Activated CD4-positive, alpha-beta T cell treated with anti-CD3 and anti-CD28 coated beads for 36 hours (primary cell): Measurements from ENCODE around the gene USP36. TPM values are rescaled to one million over a fixed set of nuclear protein-coding genes. Genes with fewer than 3 reads are reported as not detected.

Source experiments
- ATAC-seq: fragments of 200-7000 bp; cut with Tn5 transposase; one replicate; pipeline ENCODE4 v1.10.0; 2021; ENCODE audit warnings: mild to moderate bottlenecking, moderate library complexity
- CTCF ChIA-PET: fragments of 350-600 bp; sonication (Branson Sonifier 250); formaldehyde crosslinking; loops from one replicate; lab custom pipeline; 2021; ENCODE audit warnings: antibody characterized with exemption; lab: Charles Lee
- POLR2A ChIA-PET: fragments of 350-600 bp; sonication (Branson Sonifier 250); formaldehyde crosslinking; loops from one replicate; lab custom pipeline; 2021; ENCODE audit warnings: antibody characterized with exemption, inconsistent platforms; lab: Charles Lee
- DNase-seq: peaks from one replicate; pipeline ENCODE4 v3.0.0-alpha.2; 2020
- H3K27ac Mint-ChIP-seq: one replicate; pipeline ENCODE4 v1.8.0; 2021; ENCODE audit warnings: mixed read lengths
- H3K27me3 Mint-ChIP-seq: one replicate; pipeline ENCODE4 v1.8.0; 2021; ENCODE audit warnings: mixed read lengths
- H3K36me3 Mint-ChIP-seq: one replicate; pipeline ENCODE4 v1.8.0; 2021; ENCODE audit warnings: low read depth, mixed read lengths
- H3K4me1 Mint-ChIP-seq: one replicate; pipeline ENCODE4 v1.8.0; 2021; ENCODE audit warnings: mixed read lengths
- H3K4me3 Mint-ChIP-seq: one replicate; pipeline ENCODE4 v1.8.0; 2021; ENCODE audit warnings: mild to moderate bottlenecking, moderate library complexity, mixed read lengths
- H3K9me3 Mint-ChIP-seq: one replicate; pipeline ENCODE4 v1.8.0; 2021; ENCODE audit warnings: low read depth, mixed read lengths
- intact Hi-C, 2 experiments: fragments of 100-400 bp; cut with DNase I in 1 of 2; cut with micrococcal nuclease in 1 of 2; formaldehyde crosslinking; loops; one replicate each; pipeline versions ENCODE4 v1.14.2 to v1.15.1; 2022 to 2024; cut with DNase I, micrococcal nuclease
- total RNA-seq, 2 experiments: library from RNA; stranded (reverse); gene quantifications; one replicate each; pipeline ENCODE4 v1.2.3, GENCODE V29; 2021

USP36 gene
- total RNA-seq, 2 experiments from 2014 or later = 90.1 to 92.5 TPM

- Mint-ChIP-seq H3K9me3 (no peaks in the 10 kb centered on the region), H3K27ac (peak overlapping the region; percentile 4), H3K4me3 (no peak overlapping the region), H3K36me3 (peaks cover 79% of the 10 kb centered on the region), H3K4me1 (peaks cover 53% of the 10 kb centered on the region), H3K27me3 (no peaks in the 10 kb centered on the region)
- no peak for ATAC-seq
- ChIA-PET POLR2A (no interaction called here), CTCF (interaction anchor here (1.0 to 1.2 kb wide), 2 partner anchors 14 to 34 kb away, joined by 3 read pairs; no protein-coding TSS in a partner anchor)
- intact Hi-C loops = no loop called here
- no peak for DNase-seq
Measured at GRCh38 chr17:78823282-78824046, 17.1 kb downstream of the USP36 start.

- H3K9me3 Mint-ChIP-seq = no peaks in the 10 kb centered on the region
- ATAC-seq (no peak), DNase-seq (no peak)
- H3K36me3 Mint-ChIP-seq = peaks cover 71% of the 10 kb centered on the region
- peak overlapping the region; percentile 40 for H3K27ac Mint-ChIP-seq
- H3K4me3 Mint-ChIP-seq = no peak overlapping the region
- peaks cover 59% of the 10 kb centered on the region for H3K4me1 Mint-ChIP-seq
- ChIA-PET POLR2A (interaction anchor here (0.7 to 0.9 kb wide), 2 partner anchors 11 to 154 kb away, joined by 3 read pairs; no protein-coding TSS in a partner anchor), CTCF (no interaction called here)
- H3K27me3 Mint-ChIP-seq = no peaks in the 10 kb centered on the region
- intact Hi-C loops = no loop called here
Measured at GRCh38 chr17:78822552-78822951, 18.1 kb downstream of the USP36 start.

- no peaks in the 10 kb centered on the region for H3K27me3 Mint-ChIP-seq
- H3K36me3 Mint-ChIP-seq = peaks cover 76% of the 10 kb centered on the region
- intact Hi-C loops = no loop called here
- ATAC-seq (no peak), DNase-seq (no peak)
- H3K4me1 Mint-ChIP-seq = peaks cover 64% of the 10 kb centered on the region
- H3K27ac Mint-ChIP-seq = peak overlapping the region; percentile 25
- ChIA-PET CTCF (no interaction called here), POLR2A (interaction anchor here (0.7 to 0.9 kb wide), 2 partner anchors 10 to 153 kb away, joined by 3 read pairs; no protein-coding TSS in a partner anchor)
- H3K9me3 Mint-ChIP-seq = no peaks in the 10 kb centered on the region
- no peak overlapping the region for H3K4me3 Mint-ChIP-seq
Measured at GRCh38 chr17:78821961-78822360, 18.7 kb downstream of the USP36 start.

GRCh38 chr17:78820841-78821240, 19.8 kb downstream of the USP36 start:
- intact Hi-C loops = no loop called here
- Mint-ChIP-seq H3K36me3 (peaks cover 75% of the 10 kb centered on the region), H3K4me1 (peaks cover 69% of the 10 kb centered on the region), H3K27me3 (no peaks in the 10 kb centered on the region), H3K9me3 (no peaks in the 10 kb centered on the region), H3K27ac (no peak overlapping the region), H3K4me3 (no peak overlapping the region)
- DNase-seq (no peak), ATAC-seq (no peak)
- CTCF ChIA-PET = interaction anchor here (0.5 to 0.8 kb wide), 5 partner anchors 7 to 104 kb away, joined by 3 to 5 read pairs (median 3); no protein-coding TSS in a partner anchor
- POLR2A ChIA-PET = interaction anchor here (0.6 to 1.4 kb wide), 3 partner anchors 11 to 60 kb away, joined by 6 to 11 read pairs (median 8); no protein-coding TSS in a partner anchor

- intact Hi-C loops = loop anchor here in 1 of 2 experiments (5.0 kb wide), 1 partner anchor 48 kb away; no protein-coding TSS in a partner anchor
- no peaks in the 10 kb centered on the region for H3K9me3 Mint-ChIP-seq
- peak overlapping the region; percentile 90 for H3K27ac Mint-ChIP-seq
- H3K36me3 Mint-ChIP-seq = peaks cover 77% of the 10 kb centered on the region
- H3K4me1 Mint-ChIP-seq = peaks cover 67% of the 10 kb centered on the region
- POLR2A ChIA-PET = interaction anchor here (0.6 to 1.4 kb wide), 6 partner anchors 8 to 61 kb away, joined by 3 to 11 read pairs (median 5); no protein-coding TSS in a partner anchor
- DNase-seq (no peak), ATAC-seq (no peak)
- H3K27me3 Mint-ChIP-seq = no peaks in the 10 kb centered on the region
- CTCF ChIA-PET = interaction anchor here (0.5 to 2.0 kb wide), 14 partner anchors 8 to 518 kb away, joined by 3 to 6 read pairs (median 4); no protein-coding TSS in a partner anchor
- H3K4me3 Mint-ChIP-seq = peak overlapping the region; percentile 30
Measured at GRCh38 chr17:78819806-78820792, 20.5 kb downstream of the USP36 start.

GRCh38 chr17:78819402-78819801, 21.2 kb downstream of the USP36 start:
- Mint-ChIP-seq H3K4me3 (peak overlapping the region; percentile 30), H3K9me3 (no peaks in the 10 kb centered on the region), H3K27me3 (no peaks in the 10 kb centered on the region), H3K36me3 (peaks cover 77% of the 10 kb centered on the region), H3K4me1 (peaks cover 62% of the 10 kb centered on the region), H3K27ac (peak overlapping the region; percentile 90)
- intact Hi-C loops = loop anchor here in 1 of 2 experiments (5.0 kb wide), 1 partner anchor 47 kb away; no protein-coding TSS in a partner anchor
- CTCF ChIA-PET = interaction anchor here (0.7 to 2.0 kb wide), 11 partner anchors 9 to 517 kb away, joined by 3 to 6 read pairs (median 4); no protein-coding TSS in a partner anchor
- POLR2A ChIA-PET = interaction anchor here (0.8 to 1.4 kb wide), 8 partner anchors 8 to 23 kb away, joined by 3 to 7 read pairs (median 4); no protein-coding TSS in a partner anchor
- DNase-seq = no peak
- no peak for ATAC-seq

- H3K36me3 Mint-ChIP-seq = peaks cover 78% of the 10 kb centered on the region
- no peaks in the 10 kb centered on the region for H3K9me3 Mint-ChIP-seq
- H3K4me1 Mint-ChIP-seq = peaks cover 66% of the 10 kb centered on the region
- DNase-seq (peak; percentile 64), ATAC-seq (peak; percentile 28)
- H3K27me3 Mint-ChIP-seq = no peaks in the 10 kb centered on the region
- POLR2A ChIA-PET = interaction anchor here (0.6 to 1.4 kb wide), 7 partner anchors 8 to 24 kb away, joined by 3 to 7 read pairs (median 3); no protein-coding TSS in a partner anchor
- intact Hi-C loops = loop anchor here in 1 of 2 experiments (5.0 kb wide), 1 partner anchor 47 kb away; no protein-coding TSS in a partner anchor
- peak overlapping the region; percentile 30 for H3K4me3 Mint-ChIP-seq
- H3K27ac Mint-ChIP-seq = peak overlapping the region; percentile 90
- CTCF ChIA-PET = interaction anchor here (0.9 to 2.0 kb wide), 11 partner anchors 8 to 110 kb away, joined by 3 to 6 read pairs (median 4); no protein-coding TSS in a partner anchor
Measured at GRCh38 chr17:78818932-78819331, 21.7 kb downstream of the USP36 start.

- H3K36me3 Mint-ChIP-seq = peaks cover 78% of the 10 kb centered on the region
Measured at GRCh38 chr17:78818152-78818846, 22.3 kb downstream of the USP36 start.

GRCh38 chr17:78817123-78817522, 23.5 kb downstream of the USP36 start:
- peak; percentile 84 for DNase-seq
- ATAC-seq = peak; percentile 95
- H3K27ac Mint-ChIP-seq = peak overlapping the region; percentile 74
- peaks cover 77% of the 10 kb centered on the region for H3K36me3 Mint-ChIP-seq
- no peaks in the 10 kb centered on the region for H3K9me3 Mint-ChIP-seq
- POLR2A ChIA-PET = interaction anchor here (1.0 to 1.2 kb wide), 2 partner anchors 12 kb away, joined by 3 read pairs; no protein-coding TSS in a partner anchor
- peak overlapping the region; percentile 38 for H3K4me3 Mint-ChIP-seq
- intact Hi-C loops = loop anchor here (1.0 to 5.0 kb wide), 7 partner anchors 12 to 92 kb away; partner anchors contain the start of genes CYTH1 (in 1 of the 2) and USP36 (in 1 of the 2)
- peaks cover 67% of the 10 kb centered on the region for H3K4me1 Mint-ChIP-seq
- CTCF ChIA-PET = interaction anchor here (0.6 to 0.7 kb wide), 3 partner anchors 84 to 453 kb away, joined by 3 to 4 read pairs (median 3); no protein-coding TSS in a partner anchor
- H3K27me3 Mint-ChIP-seq = no peaks in the 10 kb centered on the region

More at GRCh38 chr17:78818152-78818846, 22.3 kb downstream of the USP36 start:
- H3K9me3 Mint-ChIP-seq = no peaks in the 10 kb centered on the region
- peak overlapping the region; percentile 90 for H3K27ac Mint-ChIP-seq
- DNase-seq = no peak
- intact Hi-C loops = loop anchor here in 1 of 2 experiments (5.0 kb wide), 1 partner anchor 46 kb away; no protein-coding TSS in a partner anchor
- H3K4me1 Mint-ChIP-seq = peaks cover 68% of the 10 kb centered on the region
- POLR2A ChIA-PET = interaction anchor here (0.6 to 1.4 kb wide), 6 partner anchors 8 to 24 kb away, joined by 3 to 7 read pairs (median 4); no protein-coding TSS in a partner anchor
- no peak for ATAC-seq
- no peaks in the 10 kb centered on the region for H3K27me3 Mint-ChIP-seq
- H3K4me3 Mint-ChIP-seq = peak overlapping the region; percentile 30
- CTCF ChIA-PET = interaction anchor here (0.9 to 2.0 kb wide), 6 partner anchors 11 to 69 kb away, joined by 3 to 6 read pairs (median 4); no protein-coding TSS in a partner anchor
